HepG2 (cell line): ENCODE measurements around the gene ADCY10. TPM values are rescaled to one million over a fixed set of nuclear protein-coding genes. Genes with fewer than 3 reads are reported as not detected.

Experiments used
- ATAC-seq: fragments of 200-7000 bp; cut with Tn5 transposase; 3 replicates; pipeline ENCODE4 v1.9.1; 2020; ENCODE audit warnings: mild to moderate bottlenecking, moderate library complexity
- BruUV-seq: library from RNA; stranded (reverse); fragments of 400-500 nt; replicated peaks from 2 replicates; lab custom pipeline; 2021; lab: Mats Ljungman, UMichigan
- CTCF ChIA-PET: fragments of 300-600 bp; formaldehyde crosslinking; extraction: SDS; loops from one replicate; lab custom pipeline; 2021; ENCODE audit warnings: low total read pairs, inconsistent platforms, low intra/inter-chr PET ratio; lab: Yijun Ruan, JAX
- POLR2A ChIA-PET: fragments of 350-600 bp; sonication (Branson Sonifier 250); formaldehyde crosslinking; loops from one replicate; lab custom pipeline; 2020; ENCODE audit warnings: antibody characterized with exemption, inconsistent platforms; lab: Yijun Ruan, JAX
- DNase-seq: peaks from one replicate; pipeline ENCODE4 v3.0.0-alpha.2; 2015; ENCODE audit warnings: low spot score
- FAIRE-seq: peaks from 3 replicates; lab custom pipeline; 2011; peaks lifted over from hg19 to GRCh38; lab: Jason Lieb, UNC
- H2AFZ ChIP-seq: one replicate; pipeline ENCODE4 v1.6.1; 2011; ENCODE audit warnings: low read length, inconsistent platforms
- H3K27ac ChIP-seq: fragments of 300-600 bp; 3 replicates; pipeline ENCODE4 v1.8.0; 2011; ENCODE audit warnings: mixed run types, mild to moderate bottlenecking, mixed read lengths, low read length, inconsistent platforms; ENCODE audit not compliant: insufficient read depth; ENCODE audit errors: extremely low read length
- H3K27me3 ChIP-seq, 2 experiments: fragments of 200-600 bp in 1 of 2; 2 replicates in 1 of 2; 3 replicates in 1 of 2; pipeline versions ENCODE4 v1.6.0 to v1.8.0; 2011; ENCODE audit warnings: low read length in 2 of 2, mild to moderate bottlenecking in 2 of 2, moderate library complexity in 2 of 2, inconsistent platforms in 1 of 2; ENCODE audit not compliant: insufficient read depth in 2 of 2, control insufficient read depth in 1 of 2
- H3K36me3 ChIP-seq, 2 experiments: fragments of 200-600 bp in 1 of 2; replicated peaks in 1 of 2; 2 replicates in 1 of 2; 3 replicates in 1 of 2; pipeline versions ENCODE4 v1.5.1 to v1.8.0; 2011; ENCODE audit warnings: low read length in 2 of 2, inconsistent platforms in 1 of 2; ENCODE audit not compliant: insufficient read depth in 2 of 2, control insufficient read depth in 1 of 2
- H3K4me1 ChIP-seq: 2 replicates; pipeline ENCODE4 v1.5.1; 2012; ENCODE audit warnings: low read length, inconsistent platforms; ENCODE audit not compliant: insufficient read depth
- H3K4me2 ChIP-seq: 2 replicates; pipeline ENCODE4 v1.6.0; 2011; ENCODE audit warnings: low read depth, low read length, inconsistent platforms
- H3K4me3 ChIP-seq, 3 experiments: fragments of 200-600 bp in 1 of 3; sonication (generic), shearing (Covaris generic) in 1 of 3; replicated peaks in 1 of 3; 2 replicates each; pipeline ENCODE4 v1.5.1; 2011 to 2016; ENCODE audit warnings: low read length in 3 of 3, inconsistent platforms in 2 of 3, low read depth in 2 of 3, mild to moderate bottlenecking in 2 of 3, control low read depth in 1 of 3, mixed read lengths in 1 of 3; ENCODE audit not compliant: insufficient read depth in 1 of 3
- H3K79me2 ChIP-seq: one replicate; pipeline ENCODE4 v1.6.1; 2011; ENCODE audit warnings: low read length, inconsistent platforms; ENCODE audit not compliant: insufficient read depth
- H3K9ac ChIP-seq: 2 replicates; pipeline ENCODE4 v1.6.0; 2011; ENCODE audit warnings: mild to moderate bottlenecking, low read depth, low read length, inconsistent platforms; ENCODE audit not compliant: insufficient read depth
- H3K9me3 ChIP-seq: 2 replicates; pipeline ENCODE4 v1.5.1; 2012; ENCODE audit warnings: mild to moderate bottlenecking, low read length
- H4K20me1 ChIP-seq: 2 replicates; pipeline ENCODE4 v1.6.0; 2011; ENCODE audit warnings: inconsistent platforms, mild to moderate bottlenecking, low read length, moderate library complexity; ENCODE audit not compliant: insufficient read depth
- ATF7 ChIP-seq, 2 experiments: fragments of 450-650 bp in 1 of 2; sonication (generic) in 1 of 2; formaldehyde crosslinking in 1 of 2; IDR thresholded peaks; 2 replicates each; pipeline versions ENCODE4 v1.4.0 to v1.6.1; 2016 to 2020; ENCODE audit warnings: antibody characterized with exemption in 1 of 2, mild to moderate bottlenecking in 1 of 2, missing genetic modification reagents in 1 of 2
- CBX2 ChIP-seq, 2 experiments: fragments of 200-600 bp in 1 of 2; sonication (generic); formaldehyde crosslinking in 1 of 2; IDR thresholded peaks; 2 replicates each; pipeline versions ENCODE4 v1.7.0 to v1.8.1; 2018 to 2022; ENCODE audit warnings: low read depth in 2 of 2, low read length in 1 of 2, mild to moderate bottlenecking in 1 of 2, missing genetic modification reagents in 1 of 2
- MLX ChIP-seq: IDR thresholded peaks from 2 replicates; pipeline ENCODE4 v1.6.1; 2016
- RBM22 ChIP-seq: fragments of 200-400 bp; formaldehyde crosslinking; optimal IDR thresholded peaks from 2 replicates; pipeline ENCODE3; 2017; ENCODE audit warnings: mild to moderate bottlenecking, low read length, moderate library complexity
- SRSF1 ChIP-seq: fragments of 200-400 bp; formaldehyde crosslinking; optimal IDR thresholded peaks from 2 replicates; pipeline ENCODE3; 2017; ENCODE audit warnings: mild to moderate bottlenecking, low read depth, low read length, moderate library complexity
- USF2 ChIP-seq, 2 experiments: sonication (generic) in 1 of 2; formaldehyde crosslinking in 1 of 2; IDR thresholded peaks; 2 replicates each; pipeline versions ENCODE4 v1.5.1 to v1.6.1; 2011 to 2020; ENCODE audit warnings: borderline replicate concordance in 1 of 2, low read depth in 1 of 2, low read length in 1 of 2, mild to moderate bottlenecking in 1 of 2, missing genetic modification reagents in 1 of 2, moderate library complexity in 1 of 2
- YY1 ChIP-seq: IDR thresholded peaks from 2 replicates; pipeline ENCODE4 v1.6.1; 2011; ENCODE audit warnings: low read length, low read depth, moderate library complexity, mild to moderate bottlenecking; ENCODE audit not compliant: insufficient read depth, insufficient replicate concordance
- ZNF10 ChIP-seq: sonication (generic); formaldehyde crosslinking; IDR thresholded peaks from 2 replicates; pipeline ENCODE4 v1.4.0; 2020; ENCODE audit warnings: mild to moderate bottlenecking, low read depth, missing genetic modification reagents, borderline replicate concordance
- ZNF749 ChIP-seq: sonication (generic); formaldehyde crosslinking; IDR thresholded peaks from 2 replicates; pipeline ENCODE4 v1.8.0; 2022; ENCODE audit warnings: mild to moderate bottlenecking, missing genetic modification reagents, moderate library complexity, borderline replicate concordance
- ZNF766 ChIP-seq: sonication (generic); formaldehyde crosslinking; IDR thresholded peaks from 2 replicates; pipeline ENCODE4 v1.5.0; 2020; ENCODE audit warnings: missing genetic modification reagents, borderline replicate concordance
- WGBS: methylation state at CpG from one replicate; pipeline ENCODE4 v1.1.6; 2017; ENCODE audit warnings: low lambda C conversion rate; 5-methylcytosine and 5-hydroxymethylcytosine counted together
- in situ Hi-C: cut with HindIII; loops from 2 replicates; pipeline ENCODE4 v1.10.0; 2017; ENCODE audit warnings: low pct_unique_long_range_greater_than_20kb; ENCODE audit not compliant: extremely low pct_ligation_motif_present
- intact Hi-C: fragments of 100-400 bp; cut with micrococcal nuclease; formaldehyde crosslinking; loops from one replicate; pipeline ENCODE4 v1.10.0; 2022; ENCODE audit not compliant: unreplicated experiment
- polyA plus RNA-seq, 8 experiments: library from polyadenylated mRNA; depleted of rRNA in 3 of 8; stranded (reverse) in 7 of 8; unstranded in 1 of 8; fragments of >200 nt; fragmentation: Illumina TruSeq in 4 of 8; extraction: Trizol in 4 of 8; gene quantifications; 2 replicates each; pipeline versions ENCODE4 v1.2.1 to v1.2.3, GENCODE V29; 2011 to 2016; ENCODE audit warnings: low read depth in 4 of 8, missing spikeins in 1 of 8, mixed read lengths in 1 of 8; ENCODE audit not compliant: insufficient read depth in 1 of 8
- total RNA-seq, 5 experiments: library from RNA; depleted of rRNA; stranded (reverse); fragments of >200 nt; fragmentation: Illumina TruSeq; extraction: Trizol; gene quantifications; 2 replicates each; pipeline ENCODE4 v1.2.3, GENCODE V29; 2016; ENCODE audit warnings: low read depth in 1 of 5

The ADCY10 gene
- total and polyA plus RNA-seq, 2 of the 13 experiments (the other 11 are each of a cell fraction or from before 2014, with no cell fraction given) = 0.02 to 0.03 TPM

GRCh38 chr1:167792188-167792565, 121.8 kb downstream of the ADCY10 start (continued):
- TF ChIP-seq USF2 (IDR thresholded peaks at IDR 0.05; ENCODE audit: low read depth, low read length) (no peak), USF2 (CRISPR knock-in tag; IDR thresholded peaks at IDR 0.05; ENCODE audit: borderline replicate concordance) (no peak), ATF7 (IDR thresholded peaks at IDR 0.05) (no peak), ATF7 (CRISPR knock-in tag; IDR thresholded peaks at IDR 0.05) (no peak), CBX2 (IDR thresholded peaks at IDR 0.05; ENCODE audit: low read depth, low read length) (no peak), CBX2 (CRISPR knock-in tag; IDR thresholded peaks at IDR 0.05; ENCODE audit: low read depth) (no peak), YY1 (no peak), SRSF1 (no peak), ZNF749 (no peak), ZNF10 (no peak)

- ChIA-PET POLR2A (no interaction called here), CTCF (no interaction called here)
- in situ Hi-C loops = no loop called here
- intact Hi-C loops = no loop called here
- no peaks in the 10 kb centered on the region for H3K27me3 ChIP-seq
- H3K9me3 ChIP-seq = no peaks in the 10 kb centered on the region
- peaks cover 7 to 33% of the 10 kb centered on the region in 2 experiments for H3K36me3 ChIP-seq
- no peak overlapping the region for H3K4me3 ChIP-seq
- H3K9ac ChIP-seq = no peak overlapping the region
- no peaks in the 10 kb centered on the region for H3K79me2 ChIP-seq
- DNase-seq (no peak), ATAC-seq (no peak), FAIRE-seq (no peak)
- no peak overlapping the region for H2AFZ ChIP-seq
- 75% methylated on average over 5 of the region's 5 CpGs for WGBS
- H3K27ac ChIP-seq = no peak overlapping the region
- no peaks in the 10 kb centered on the region for H4K20me1 ChIP-seq
- no peak overlapping the region for H3K4me2 ChIP-seq
- no peaks in the 10 kb centered on the region for H3K4me1 ChIP-seq
- TF ChIP-seq RBM22 = peak; percentile 16
- TF ChIP-seq MLX (CRISPR knock-in tag) = no peak
- TF ChIP-seq ZNF766 (CRISPR knock-in tag) = no peak
- TF ChIP-seq, all 625 proteins: peak for 1
- BruUV-seq = no TSS peak
Observed at GRCh38 chr1:167791281-167792187, 122.4 kb downstream of the ADCY10 start.
